Osteoblast (primary cell): Measurements from ENCODE around the gene IER3. TPM values are rescaled to one million over a fixed set of nuclear protein-coding genes. Genes with fewer than 3 reads are reported as not detected.
A peak's percentile ranks its signal among the peaks of the same experiment; 100 is the strongest.

ENCODE experiments used
- DNase-seq: peaks from one replicate; pipeline ENCODE4 v3.0.0; 2011; ENCODE audit warnings: low spot score, mixed read lengths; ENCODE audit not compliant: insufficient read length; ENCODE audit errors: missing footprints
- H2AFZ ChIP-seq: 2 replicates; pipeline ENCODE4 v1.6.0; 2011; ENCODE audit warnings: mild to moderate bottlenecking, low read length
- H3K27ac ChIP-seq: 2 replicates; pipeline ENCODE4 v1.5.1; 2011; ENCODE audit warnings: mild to moderate bottlenecking, low read depth, low read length, moderate library complexity
- H3K27me3 ChIP-seq: 2 replicates; pipeline ENCODE4 v1.6.0; 2012; ENCODE audit warnings: mild to moderate bottlenecking, control low read depth, inconsistent platforms, low read length, moderate library complexity; ENCODE audit not compliant: insufficient read depth
- H3K36me3 ChIP-seq: 2 replicates; pipeline ENCODE4 v1.5.1; 2011; ENCODE audit warnings: mild to moderate bottlenecking, low read length, control low read depth, moderate library complexity; ENCODE audit not compliant: insufficient read depth
- H3K4me1 ChIP-seq: 2 replicates; pipeline ENCODE4 v1.5.1; 2011; ENCODE audit warnings: mild to moderate bottlenecking, low read length, control low read depth, moderate library complexity; ENCODE audit not compliant: insufficient read depth
- H3K4me2 ChIP-seq: 2 replicates; pipeline ENCODE4 v1.6.0; 2011; ENCODE audit warnings: mild to moderate bottlenecking, low read length; ENCODE audit not compliant: insufficient read depth
- H3K4me3 ChIP-seq: fragments of 200-600 bp; sonication (generic); 3 replicates; pipeline ENCODE4 v1.5.1; 2012; ENCODE audit warnings: mild to moderate bottlenecking, low read length, inconsistent platforms; ENCODE audit not compliant: insufficient read depth
- H3K79me2 ChIP-seq: 2 replicates; pipeline ENCODE4 v1.6.0; 2012; ENCODE audit warnings: mild to moderate bottlenecking, low read length, control low read depth, inconsistent platforms; ENCODE audit not compliant: insufficient read depth
- H3K9me3 ChIP-seq: 2 replicates; pipeline ENCODE4 v1.5.1; 2011; ENCODE audit warnings: low read depth, low read length, control low read depth
- H4K20me1 ChIP-seq: 2 replicates; pipeline ENCODE4 v1.6.0; 2012; ENCODE audit warnings: mild to moderate bottlenecking, low read length, control low read depth; ENCODE audit not compliant: insufficient read depth
- CTCF ChIP-seq: IDR thresholded peaks from 2 replicates; pipeline ENCODE4 v1.5.1; 2011; ENCODE audit warnings: mild to moderate bottlenecking, low read depth, low read length, moderate library complexity; ENCODE audit errors: extremely low read depth
- total RNA-seq: library from RNA; depleted of rRNA; stranded (reverse); fragments of >200 nt; gene quantifications from 2 replicates; pipeline ENCODE4 v1.2.3, GENCODE V29; 2012

IER3 gene
- total RNA-seq, 1 donor = 54.6 TPM

- no peak for DNase-seq
- H3K4me2 ChIP-seq = no peak overlapping the region
- H3K9me3 ChIP-seq = no peaks in the 10 kb centered on the region
- no peak for TF ChIP-seq CTCF
- no peaks in the 10 kb centered on the region for H3K27me3 ChIP-seq
- peaks cover 15% of the 10 kb centered on the region for H3K79me2 ChIP-seq
- no peak overlapping the region for H3K4me3 ChIP-seq
- peaks cover 9% of the 10 kb centered on the region for H4K20me1 ChIP-seq
- H3K4me1 ChIP-seq = peaks cover 7% of the 10 kb centered on the region
- H2AFZ ChIP-seq = no peak overlapping the region
- H3K27ac ChIP-seq = no peak overlapping the region
- peaks cover 78% of the 10 kb centered on the region for H3K36me3 ChIP-seq
Observed at GRCh38 chr6:30732237-30732943, 12.0 kb downstream of the IER3 start.

- TF ChIP-seq CTCF = peak; percentile 22
- Histone ChIP-seq H3K27ac (no peak overlapping the region), H3K36me3 (peaks cover 73% of the 10 kb centered on the region), H2AFZ (no peak overlapping the region), H3K79me2 (peaks cover 10% of the 10 kb centered on the region), H4K20me1 (peaks cover 10% of the 10 kb centered on the region), H3K9me3 (no peaks in the 10 kb centered on the region), H3K4me1 (peaks cover 9% of the 10 kb centered on the region), H3K27me3 (no peaks in the 10 kb centered on the region), H3K4me2 (no peak overlapping the region), H3K4me3 (no peak overlapping the region)
- DNase-seq = peak; percentile 76
Observed at GRCh38 chr6:30730601-30731435, 13.5 kb downstream of the IER3 start.

GRCh38 chr6:30727920-30728553, 16.3 kb downstream of the IER3 start:
- Histone ChIP-seq H3K4me2 (no peak overlapping the region), H2AFZ (no peak overlapping the region), H3K4me1 (peaks cover 34% of the 10 kb centered on the region), H3K36me3 (peaks cover 79% of the 10 kb centered on the region), H3K79me2 (peaks cover 31% of the 10 kb centered on the region), H3K27me3 (no peaks in the 10 kb centered on the region), H3K9me3 (no peaks in the 10 kb centered on the region), H4K20me1 (peaks cover 36% of the 10 kb centered on the region), H3K4me3 (no peak overlapping the region), H3K27ac (peak overlapping the region; percentile 27)
- DNase-seq = peak; percentile 79
- peak; percentile 38 for TF ChIP-seq CTCF
